HEK293 (cell line): ENCODE measurements around the gene TFAM.

Experiments
- KLF1 ChIP-seq: fragments of 450-650 bp; formaldehyde crosslinking; IDR thresholded peaks from 2 replicates; pipeline ENCODE4 v1.5.1; 2016; ENCODE audit warnings: missing biosample characterization, missing genetic modification characterization
- MZF1 ChIP-seq: fragments of 450-650 bp; formaldehyde crosslinking; IDR thresholded peaks from 2 replicates; pipeline ENCODE4 v1.5.1; 2017; ENCODE audit warnings: missing biosample characterization, missing genetic modification characterization, borderline replicate concordance
- ZBTB26 ChIP-seq: fragments of 450-650 bp; formaldehyde crosslinking; optimal IDR thresholded peaks from 2 replicates; pipeline ENCODE3; 2016; ENCODE audit warnings: missing biosample characterization, mild to moderate bottlenecking, missing genetic modification characterization
- ZFP3 ChIP-seq: fragments of 450-650 bp; formaldehyde crosslinking; IDR thresholded peaks from 2 replicates; pipeline ENCODE4 v1.5.1; 2016; ENCODE audit warnings: low read depth, missing biosample characterization, missing genetic modification characterization
- ZNF121 ChIP-seq: fragments of 450-650 bp; formaldehyde crosslinking; IDR thresholded peaks from 2 replicates; pipeline ENCODE4 v1.5.1; 2016; ENCODE audit warnings: missing biosample characterization, missing genetic modification characterization
- ZNF394 ChIP-seq: fragments of 450-650 bp; formaldehyde crosslinking; IDR thresholded peaks from 2 replicates; pipeline ENCODE4 v1.5.1; 2016; ENCODE audit warnings: missing biosample characterization, missing genetic modification characterization, mild to moderate bottlenecking, moderate library complexity, borderline replicate concordance

- TF ChIP-seq ZBTB26 (tag by site-specific recombination): no peak
- TF ChIP-seq ZFP3: no peak
- TF ChIP-seq KLF1: no peak
- TF ChIP-seq ZNF121: no peak
- no peak for TF ChIP-seq MZF1 (tag by site-specific recombination)
- no peak for TF ChIP-seq ZNF394 (tag by site-specific recombination)
Measured at GRCh38 chr10:58436071-58436470, 50.9 kb downstream of the TFAM start.
